BE2C (cell line): ENCODE results near the gene SLC37A3.

Experiments used
- DNase-seq: peaks from one replicate; pipeline ENCODE4 v3.0.0-alpha.2; 2020
- H3K27me3 ChIP-seq: fragments of 250-450 bp; sonication (Bioruptor Pico); 2 replicates; pipeline ENCODE4 v1.5.1; 2020; ENCODE audit warnings: mild to moderate bottlenecking
- H3K36me3 ChIP-seq: fragments of 250-450 bp; sonication (Bioruptor Pico); 2 replicates; pipeline ENCODE4 v1.5.1; 2020; ENCODE audit warnings: mild to moderate bottlenecking
- H3K4me1 ChIP-seq: fragments of 250-450 bp; sonication (Bioruptor Pico); 2 replicates; pipeline ENCODE4 v1.5.1; 2020
- H3K4me3 ChIP-seq: 2 replicates; pipeline ENCODE4 v1.5.1; 2011; ENCODE audit warnings: low read depth, low read length
- H3K9me3 ChIP-seq: fragments of 250-450 bp; sonication (Bioruptor Pico); 2 replicates; pipeline ENCODE4 v1.5.1; 2020
- CTCF ChIP-seq: IDR thresholded peaks from 2 replicates; pipeline ENCODE4 v1.5.1; 2012; ENCODE audit warnings: mild to moderate bottlenecking, low read depth, low read length

Gene SLC37A3

GRCh38 chr7:140375892-140376730, 22.2 kb downstream of the SLC37A3 start:
- TF ChIP-seq CTCF: no peak
- no peaks in the 10 kb centered on the region for H3K9me3 ChIP-seq
- no peaks in the 10 kb centered on the region for H3K4me1 ChIP-seq
- H3K4me3 ChIP-seq: no peak overlapping the region
- DNase-seq: no peak
- peaks cover 19% of the 10 kb centered on the region for H3K36me3 ChIP-seq
- H3K27me3 ChIP-seq: no peaks in the 10 kb centered on the region

GRCh38 chr7:140375323-140375722, 23.0 kb downstream of the SLC37A3 start:
- no peak for TF ChIP-seq CTCF
- DNase-seq: no peak
- no peaks in the 10 kb centered on the region for H3K4me1 ChIP-seq

GRCh38 chr7:140369294-140369693, 29.0 kb downstream of the SLC37A3 start:
- TF ChIP-seq CTCF: no peak
- no peak for DNase-seq
- no peaks in the 10 kb centered on the region for H3K27me3 ChIP-seq
- H3K4me1 ChIP-seq: no peaks in the 10 kb centered on the region
- no peaks in the 10 kb centered on the region for H3K9me3 ChIP-seq
- no peak overlapping the region for H3K4me3 ChIP-seq
- no peaks in the 10 kb centered on the region; the same call in none of the 2 replicates for H3K36me3 ChIP-seq

More at GRCh38 chr7:140375323-140375722, 23.0 kb downstream of the SLC37A3 start:
- Histone ChIP-seq H3K4me3 (no peak overlapping the region), H3K36me3 (peaks cover 19% of the 10 kb centered on the region), H3K9me3 (no peaks in the 10 kb centered on the region), H3K27me3 (no peaks in the 10 kb centered on the region)

DNA sequence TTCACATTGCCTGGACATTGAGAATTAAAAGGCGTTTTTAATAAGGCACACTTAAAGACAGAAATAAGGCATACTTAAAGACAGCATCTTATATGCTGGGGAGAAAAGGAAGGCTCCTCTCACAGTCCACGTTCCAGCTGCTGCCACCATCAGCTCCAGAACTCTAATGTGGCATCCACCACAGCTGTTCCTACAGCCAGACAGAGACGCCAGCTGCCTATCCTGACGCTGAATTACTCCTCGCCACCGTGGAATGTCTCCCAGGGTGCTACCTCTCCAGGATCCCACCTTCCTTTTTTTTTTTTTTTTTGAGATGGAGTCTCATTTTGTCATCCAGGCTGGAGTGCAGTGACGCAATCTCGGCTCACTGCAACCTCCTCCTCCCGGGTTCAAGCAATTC, 30.8 kb downstream of the SLC37A3 start:
- Histone ChIP-seq H3K4me3 (no peak overlapping the region), H3K9me3 (no peaks in the 10 kb centered on the region), H3K36me3 (no peaks in the 10 kb centered on the region; the same call in none of the 2 replicates), H3K4me1 (no peaks in the 10 kb centered on the region), H3K27me3 (no peaks in the 10 kb centered on the region)
- no peak for DNase-seq
- no peak for TF ChIP-seq CTCF

- Histone ChIP-seq H3K9me3 (no peaks in the 10 kb centered on the region), H3K4me3 (no peak overlapping the region), H3K4me1 (no peaks in the 10 kb centered on the region), H3K36me3 (no peaks in the 10 kb centered on the region; the same call in none of the 2 replicates), H3K27me3 (no peaks in the 10 kb centered on the region)
- no peak for DNase-seq
- no peak for TF ChIP-seq CTCF
These were observed 33.5 kb downstream of the SLC37A3 start for GRCh38 chr7:140364819-140365218.

DNA sequence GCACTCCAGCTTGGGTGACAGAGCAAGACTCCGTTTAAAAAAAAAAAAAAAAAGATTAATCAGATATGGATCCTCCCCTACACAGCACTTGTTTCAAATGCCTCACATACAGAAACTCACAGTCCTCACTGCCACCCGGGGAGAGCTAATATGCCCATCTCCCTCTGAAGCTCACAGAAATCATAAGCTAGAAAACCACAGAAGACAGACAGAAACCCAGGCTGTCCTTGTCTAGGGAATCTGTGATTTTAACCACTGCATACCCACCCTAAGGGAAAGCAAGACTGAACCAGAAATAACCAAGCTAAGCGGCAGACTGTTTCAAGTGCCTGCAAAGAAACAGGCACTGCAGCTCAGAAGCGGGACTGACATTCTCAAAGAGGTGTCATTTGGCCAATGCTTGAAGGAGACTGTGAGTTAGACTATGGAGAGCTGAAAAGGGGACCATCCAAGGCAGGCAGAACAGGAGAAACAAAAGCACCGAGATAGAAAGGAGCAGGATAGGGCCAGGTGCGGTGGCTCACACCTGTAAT, 37.6 kb downstream of the SLC37A3 start:
- DNase-seq: no peak
- no peak for TF ChIP-seq CTCF
- Histone ChIP-seq H3K4me3 (no peak overlapping the region), H3K36me3 (no peaks in the 10 kb centered on the region; the same call in 1 of the 2 replicates), H3K9me3 (no peaks in the 10 kb centered on the region), H3K4me1 (no peaks in the 10 kb centered on the region), H3K27me3 (no peaks in the 10 kb centered on the region)
